ENCODE data around the gene CACNB3. TPM values are rescaled to one million over a fixed set of nuclear protein-coding genes. Genes with fewer than 3 reads are reported as not detected.

CACNB3 gene
- polyA plus RNA-seq, 1 donor from 2014 or later, result 123 TPM

DNA sequence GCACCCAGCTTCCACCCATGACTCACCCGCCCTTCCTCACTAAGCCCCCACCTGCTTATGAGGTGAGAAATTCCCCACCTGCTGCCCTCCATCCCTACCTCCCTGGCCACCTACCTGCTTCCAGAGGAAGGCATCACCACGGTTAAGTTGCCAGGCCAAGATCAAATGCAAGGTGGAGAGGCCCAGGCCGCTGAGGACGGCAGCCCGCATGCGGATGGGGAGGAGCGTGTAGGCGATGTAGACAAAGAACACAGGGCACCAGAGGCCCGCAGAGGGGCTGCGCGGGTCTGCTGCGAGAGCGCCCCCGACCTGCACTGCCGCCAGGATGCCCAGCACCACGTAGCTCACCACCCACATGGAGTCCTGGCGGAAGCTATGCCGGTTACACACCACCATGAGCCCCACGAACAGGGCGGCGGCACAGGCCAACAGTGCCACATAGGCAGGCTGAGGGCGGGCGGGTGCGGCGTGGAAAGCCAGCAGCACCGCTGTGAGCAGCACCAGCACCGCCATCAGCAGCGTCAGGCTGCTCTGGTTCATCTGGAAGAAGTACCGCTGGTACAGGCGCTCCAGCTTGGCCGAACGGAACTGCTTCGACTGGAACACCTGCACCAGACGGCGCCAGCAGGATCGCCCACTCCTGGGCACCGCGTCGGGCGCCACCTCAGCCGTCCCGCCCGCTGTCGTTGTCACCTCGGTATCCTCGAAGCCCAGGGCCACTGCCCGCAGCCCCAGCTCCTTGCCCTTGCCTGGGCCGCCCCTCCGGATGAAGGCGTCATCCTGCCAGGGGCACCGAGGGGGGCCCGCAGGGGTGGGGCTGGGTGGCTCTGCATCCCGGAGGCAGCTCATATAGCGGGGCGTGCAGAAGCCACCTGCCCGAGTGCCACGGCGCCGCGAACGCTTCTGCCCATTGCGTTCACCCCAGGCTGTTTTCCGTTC, 35.6 kb upstream of the CACNB3 start:
- Histone ChIP-seq H3K9me2 (ENCODE audit: insufficient read depth, low read length) (no peaks in the 10 kb centered on the region), H3K4me2 (ENCODE audit: low read length) (no peak overlapping the region), H3K4me3 (ENCODE audit: low read length) (no peak overlapping the region), H3K27me3 (ENCODE audit: insufficient read depth, low read depth, low read length) (no peaks in the 10 kb centered on the region), H3K79me2 (replicated peaks; ENCODE audit: insufficient read depth, low read length) (peaks cover 22% of the 10 kb centered on the region), H3K9ac (ENCODE audit: low read length) (no peak overlapping the region), H3F3A (ENCODE audit: insufficient read depth, low read length, poor library complexity, severe bottlenecking) (no peaks in the 10 kb centered on the region), H3K27ac (ENCODE audit: low read length) (no peak overlapping the region), H3K36me3 (ENCODE audit: insufficient read depth, low read length) (no peaks in the 10 kb centered on the region), H2AFZ (ENCODE audit: low read depth, low read length) (no peak overlapping the region), H3K9me3 (ENCODE audit: low read length) (no peaks in the 10 kb centered on the region), H4K20me1 (ENCODE audit: insufficient read depth) (no peaks in the 10 kb centered on the region)
- no peak for TF ChIP-seq SMC3 (conservative IDR thresholded peaks at IDR 0.05; ENCODE audit: poor library complexity)
- TF ChIP-seq, protein P1, sequence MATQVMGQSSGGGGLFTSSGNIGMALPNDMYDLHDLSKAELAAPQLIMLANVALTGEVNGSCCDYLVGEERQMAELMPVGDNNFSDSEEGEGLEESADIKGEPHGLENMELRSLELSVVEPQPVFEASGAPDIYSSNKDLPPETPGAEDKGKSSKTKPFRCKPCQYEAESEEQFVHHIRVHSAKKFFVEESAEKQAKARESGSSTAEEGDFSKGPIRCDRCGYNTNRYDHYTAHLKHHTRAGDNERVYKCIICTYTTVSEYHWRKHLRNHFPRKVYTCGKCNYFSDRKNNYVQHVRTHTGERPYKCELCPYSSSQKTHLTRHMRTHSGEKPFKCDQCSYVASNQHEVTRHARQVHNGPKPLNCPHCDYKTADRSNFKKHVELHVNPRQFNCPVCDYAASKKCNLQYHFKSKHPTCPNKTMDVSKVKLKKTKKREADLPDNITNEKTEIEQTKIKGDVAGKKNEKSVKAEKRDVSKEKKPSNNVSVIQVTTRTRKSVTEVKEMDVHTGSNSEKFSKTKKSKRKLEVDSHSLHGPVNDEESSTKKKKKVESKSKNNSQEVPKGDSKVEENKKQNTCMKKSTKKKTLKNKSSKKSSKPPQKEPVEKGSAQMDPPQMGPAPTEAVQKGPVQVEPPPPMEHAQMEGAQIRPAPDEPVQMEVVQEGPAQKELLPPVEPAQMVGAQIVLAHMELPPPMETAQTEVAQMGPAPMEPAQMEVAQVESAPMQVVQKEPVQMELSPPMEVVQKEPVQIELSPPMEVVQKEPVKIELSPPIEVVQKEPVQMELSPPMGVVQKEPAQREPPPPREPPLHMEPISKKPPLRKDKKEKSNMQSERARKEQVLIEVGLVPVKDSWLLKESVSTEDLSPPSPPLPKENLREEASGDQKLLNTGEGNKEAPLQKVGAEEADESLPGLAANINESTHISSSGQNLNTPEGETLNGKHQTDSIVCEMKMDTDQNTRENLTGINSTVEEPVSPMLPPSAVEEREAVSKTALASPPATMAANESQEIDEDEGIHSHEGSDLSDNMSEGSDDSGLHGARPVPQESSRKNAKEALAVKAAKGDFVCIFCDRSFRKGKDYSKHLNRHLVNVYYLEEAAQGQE (IDR thresholded peaks at IDR 0.05; ENCODE audit: borderline replicate concordance), result no peak
- TF ChIP-seq, protein P2, sequence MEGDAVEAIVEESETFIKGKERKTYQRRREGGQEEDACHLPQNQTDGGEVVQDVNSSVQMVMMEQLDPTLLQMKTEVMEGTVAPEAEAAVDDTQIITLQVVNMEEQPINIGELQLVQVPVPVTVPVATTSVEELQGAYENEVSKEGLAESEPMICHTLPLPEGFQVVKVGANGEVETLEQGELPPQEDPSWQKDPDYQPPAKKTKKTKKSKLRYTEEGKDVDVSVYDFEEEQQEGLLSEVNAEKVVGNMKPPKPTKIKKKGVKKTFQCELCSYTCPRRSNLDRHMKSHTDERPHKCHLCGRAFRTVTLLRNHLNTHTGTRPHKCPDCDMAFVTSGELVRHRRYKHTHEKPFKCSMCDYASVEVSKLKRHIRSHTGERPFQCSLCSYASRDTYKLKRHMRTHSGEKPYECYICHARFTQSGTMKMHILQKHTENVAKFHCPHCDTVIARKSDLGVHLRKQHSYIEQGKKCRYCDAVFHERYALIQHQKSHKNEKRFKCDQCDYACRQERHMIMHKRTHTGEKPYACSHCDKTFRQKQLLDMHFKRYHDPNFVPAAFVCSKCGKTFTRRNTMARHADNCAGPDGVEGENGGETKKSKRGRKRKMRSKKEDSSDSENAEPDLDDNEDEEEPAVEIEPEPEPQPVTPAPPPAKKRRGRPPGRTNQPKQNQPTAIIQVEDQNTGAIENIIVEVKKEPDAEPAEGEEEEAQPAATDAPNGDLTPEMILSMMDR (IDR thresholded peaks at IDR 0.05; ENCODE audit: poor library complexity, severe bottlenecking), result no peak

DNA sequence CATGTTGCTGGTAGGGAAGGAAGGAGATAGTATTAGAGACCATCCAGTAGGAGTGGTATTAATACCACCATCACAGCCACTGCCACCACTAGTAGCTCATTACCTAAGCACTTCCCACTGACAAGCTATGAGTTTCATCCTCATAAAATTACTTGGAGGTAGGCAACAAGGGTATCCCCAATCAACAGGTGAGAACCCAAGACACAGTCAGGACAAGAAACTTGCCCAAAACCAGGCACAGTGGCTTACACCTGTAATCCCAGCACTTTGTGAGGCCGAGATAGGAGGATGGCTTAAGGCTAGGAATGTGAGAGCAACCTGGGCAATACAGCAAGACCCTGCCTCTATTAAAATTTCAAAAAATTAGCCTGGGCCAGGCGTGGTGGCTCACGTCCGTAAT, 34.9 kb upstream of the CACNB3 start:
- Histone ChIP-seq H3K27me3 (ENCODE audit: insufficient read depth, low read depth, low read length) (no peaks in the 10 kb centered on the region), H3F3A (ENCODE audit: insufficient read depth, low read length, poor library complexity, severe bottlenecking) (no peaks in the 10 kb centered on the region), H3K9me2 (ENCODE audit: insufficient read depth, low read length) (no peaks in the 10 kb centered on the region), H3K4me3 (ENCODE audit: low read length) (no peak overlapping the region), H3K36me3 (ENCODE audit: insufficient read depth, low read length) (no peaks in the 10 kb centered on the region), H3K79me2 (replicated peaks; ENCODE audit: insufficient read depth, low read length) (peaks cover 29% of the 10 kb centered on the region), H4K20me1 (ENCODE audit: insufficient read depth) (no peaks in the 10 kb centered on the region), H3K4me2 (ENCODE audit: low read length) (no peak overlapping the region), H2AFZ (ENCODE audit: low read depth, low read length) (no peak overlapping the region), H3K9me3 (ENCODE audit: low read length) (no peaks in the 10 kb centered on the region), H3K9ac (ENCODE audit: low read length) (no peak overlapping the region), H3K27ac (ENCODE audit: low read length) (no peak overlapping the region)
- TF ChIP-seq RAD21 (conservative IDR thresholded peaks at IDR 0.05), result no peak
- no peak for TF ChIP-seq EZH2 (IDR thresholded peaks at IDR 0.05; ENCODE audit: borderline replicate concordance, insufficient read depth, low read length, poor library complexity, severe bottlenecking)
- TF ChIP-seq POLR2AphosphoS5 (IDR thresholded peaks at IDR 0.05), result no peak
- TF ChIP-seq TAF1 (IDR thresholded peaks at IDR 0.05; ENCODE audit: low read depth), result no peak
- TF ChIP-seq EP300 (conservative IDR thresholded peaks at IDR 0.05; ENCODE audit: poor library complexity, severe bottlenecking), result no peak
- TF ChIP-seq, protein P2 (IDR thresholded peaks at IDR 0.05; ENCODE audit: poor library complexity, severe bottlenecking), result no peak
- TF ChIP-seq MXI1 (conservative IDR thresholded peaks at IDR 0.05; ENCODE audit: poor library complexity, severe bottlenecking), result no peak
- TF ChIP-seq SMC3 (conservative IDR thresholded peaks at IDR 0.05; ENCODE audit: poor library complexity), result no peak
- TF ChIP-seq, protein P1 (IDR thresholded peaks at IDR 0.05; ENCODE audit: borderline replicate concordance), result no peak

All from neural cell (in vitro differentiated cells).